Muscle layer of duodenum (tissue), 2 donors: Measurements from ENCODE around the gene IGF2BP2.

Experiments used
- H3K27ac ChIP-seq: one replicate; pipeline ENCODE4 v1.7.0; 2013; ENCODE audit warnings: mild to moderate bottlenecking, low read length
- H3K27me3 ChIP-seq: one replicate; pipeline ENCODE4 v1.7.0; 2013; ENCODE audit warnings: low read depth, mild to moderate bottlenecking, control low read depth, low read length
- H3K36me3 ChIP-seq, 2 donors: one replicate each; pipeline ENCODE4 v1.7.0; 2013; ENCODE audit warnings: low read length in 2 of 2, control low read depth in 1 of 2, mild to moderate bottlenecking in 1 of 2; ENCODE audit not compliant: insufficient read depth in 2 of 2, control insufficient read depth in 1 of 2
- H3K4me1 ChIP-seq, 2 donors: one replicate each; pipeline ENCODE4 v1.7.0; 2013; ENCODE audit warnings: low read length in 2 of 2, mild to moderate bottlenecking in 2 of 2, control low read depth in 1 of 2, moderate library complexity in 1 of 2; ENCODE audit not compliant: insufficient read depth in 2 of 2, control insufficient read depth in 1 of 2
- H3K4me3 ChIP-seq, 2 donors: one replicate each; pipeline ENCODE4 v1.7.0; 2013; ENCODE audit warnings: low read length in 2 of 2, low read depth in 1 of 2, mild to moderate bottlenecking in 1 of 2
- H3K9me3 ChIP-seq, 2 donors: one replicate each; pipeline ENCODE4 v1.7.0; 2013; ENCODE audit warnings: low read length in 2 of 2, control low read depth in 1 of 2, mild to moderate bottlenecking in 1 of 2; ENCODE audit not compliant: control insufficient read depth in 1 of 2
- donor health status: healthy.

Gene IGF2BP2

DNA sequence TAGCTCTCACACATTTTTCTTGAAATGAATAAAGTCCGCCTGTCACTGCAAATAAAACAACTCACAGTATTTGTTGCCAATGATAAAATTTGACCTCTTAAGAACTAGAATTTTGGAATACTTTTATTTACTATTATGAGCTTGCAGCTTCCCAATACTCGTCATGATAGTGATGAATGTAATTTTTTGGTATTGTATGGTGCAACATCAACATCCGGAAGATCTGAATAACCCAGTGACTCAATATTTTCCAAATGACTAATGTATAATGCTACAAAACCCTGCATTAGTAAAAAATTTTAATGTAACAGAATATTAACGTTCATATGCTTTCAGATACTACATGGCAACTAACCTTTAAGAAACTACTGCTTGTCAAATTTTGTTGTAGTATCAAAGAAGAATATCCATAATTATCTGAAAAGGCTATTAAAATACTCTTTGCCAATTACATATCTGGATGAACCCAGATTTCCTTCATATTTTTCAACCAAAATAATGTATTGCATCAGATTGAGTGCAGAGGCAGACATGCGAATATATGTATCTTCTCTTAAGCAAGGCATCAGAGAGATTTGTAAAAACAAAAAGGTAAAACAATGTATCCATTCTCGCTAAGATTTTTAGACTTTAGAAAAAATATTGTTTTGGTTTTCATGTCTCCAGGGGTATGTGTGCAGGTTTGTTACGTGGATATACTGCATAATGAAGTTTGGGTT, 95.3 kb downstream of the IGF2BP2 start:
- no peak overlapping the region for H3K27ac ChIP-seq
- peaks cover 0 to 5% of the 10 kb centered on the region in 2 donors for H3K9me3 ChIP-seq
- no peak overlapping the region for H3K4me3 ChIP-seq
- no peaks in the 10 kb centered on the region for H3K4me1 ChIP-seq
- H3K36me3 ChIP-seq, result no peaks in the 10 kb centered on the region
- no peaks in the 10 kb centered on the region for H3K27me3 ChIP-seq

GRCh38 chr3:185728630-185729336, 96.1 kb downstream of the IGF2BP2 start:
- H3K9me3 ChIP-seq, result peaks cover 0 to 5% of the 10 kb centered on the region in 2 donors
- no peak overlapping the region for H3K4me3 ChIP-seq
- H3K36me3 ChIP-seq, result no peaks in the 10 kb centered on the region
- H3K4me1 ChIP-seq, result no peaks in the 10 kb centered on the region
- H3K27ac ChIP-seq, result no peak overlapping the region
- no peaks in the 10 kb centered on the region for H3K27me3 ChIP-seq

DNA sequence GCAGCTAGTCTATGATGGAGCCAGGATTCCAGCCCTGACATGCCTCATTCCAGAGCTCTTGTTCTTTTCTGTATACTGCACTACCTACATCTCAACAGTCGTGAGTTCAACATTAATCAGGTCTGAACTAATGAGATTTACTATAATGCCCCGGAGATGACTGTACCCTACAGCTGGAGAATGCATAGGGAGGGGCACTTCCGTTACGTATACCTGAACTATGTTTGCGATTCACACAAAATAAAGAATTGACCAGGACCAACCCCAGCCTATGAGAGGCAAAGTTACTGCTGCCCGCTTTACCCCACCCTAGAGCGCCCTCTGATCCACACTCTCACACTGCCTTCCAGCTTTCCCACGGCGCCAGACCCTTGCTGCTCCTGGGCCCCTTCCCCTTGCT, 97.0 kb downstream of the IGF2BP2 start:
- H3K27ac ChIP-seq, result no peak overlapping the region
- no peak overlapping the region for H3K4me3 ChIP-seq
- H3K27me3 ChIP-seq, result no peaks in the 10 kb centered on the region
- H3K4me1 ChIP-seq, result no peaks in the 10 kb centered on the region
- H3K36me3 ChIP-seq, result no peaks in the 10 kb centered on the region
- H3K9me3 ChIP-seq, result peaks cover 0 to 5% of the 10 kb centered on the region in 2 donors

DNA sequence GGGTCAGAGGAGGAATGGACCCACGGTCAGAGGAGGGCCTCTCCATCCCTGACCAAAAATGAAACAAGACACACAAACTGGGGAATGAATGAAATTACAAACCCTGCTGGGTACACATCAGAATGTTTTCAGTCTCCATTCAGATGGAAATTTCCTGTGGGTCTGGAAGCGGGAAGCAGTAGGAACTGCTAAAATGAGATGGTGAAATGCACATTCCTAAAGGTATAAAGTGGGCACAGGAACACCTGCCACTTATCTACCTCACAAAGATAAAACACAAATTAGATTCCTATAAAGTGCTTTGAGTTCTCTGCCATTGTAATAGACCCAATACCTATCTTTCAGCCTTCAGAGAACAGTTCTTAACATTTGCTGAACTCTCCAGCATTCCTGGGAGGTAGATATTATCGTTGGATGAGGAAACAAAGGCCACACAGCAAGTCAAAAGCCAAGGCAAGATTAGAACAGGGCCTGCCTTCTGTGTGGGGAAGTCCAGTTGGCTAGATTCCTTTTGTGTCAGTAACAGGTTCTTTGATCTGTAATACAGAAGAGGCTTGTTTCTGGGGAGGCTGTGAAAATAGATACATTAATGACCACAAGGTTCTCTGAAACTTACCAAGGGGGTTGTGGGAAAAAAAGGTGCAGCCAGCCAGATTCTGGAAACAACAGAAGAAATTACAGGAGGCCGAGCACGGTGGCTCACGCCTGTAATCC, 98.4 kb downstream of the IGF2BP2 start:
- H3K27me3 ChIP-seq, result no peaks in the 10 kb centered on the region

GRCh38 chr3:185724761-185725160, 100.1 kb downstream of the IGF2BP2 start:
- H3K27me3 ChIP-seq, result no peaks in the 10 kb centered on the region
- H3K27ac ChIP-seq, result no peak overlapping the region
- no peaks in the 10 kb centered on the region for H3K36me3 ChIP-seq
- no peak overlapping the region for H3K4me3 ChIP-seq
- peaks cover 0 to 5% of the 10 kb centered on the region in 2 donors for H3K9me3 ChIP-seq
- no peaks in the 10 kb centered on the region for H3K4me1 ChIP-seq

More for the DNA sequence above, 98.4 kb downstream of the IGF2BP2 start:
- Histone ChIP-seq H3K27ac (no peak overlapping the region), H3K4me1 (no peaks in the 10 kb centered on the region), H3K9me3 (peaks cover 0 to 5% of the 10 kb centered on the region in 2 donors), H3K4me3 (no peak overlapping the region), H3K36me3 (no peaks in the 10 kb centered on the region)

GRCh38 chr3:185724251-185724650, 100.6 kb downstream of the IGF2BP2 start:
- peaks cover 0 to 5% of the 10 kb centered on the region in 2 donors for H3K9me3 ChIP-seq
- no peaks in the 10 kb centered on the region for H3K27me3 ChIP-seq
- no peaks in the 10 kb centered on the region for H3K4me1 ChIP-seq
- H3K4me3 ChIP-seq, result no peak overlapping the region
- H3K36me3 ChIP-seq, result no peaks in the 10 kb centered on the region
- no peak overlapping the region for H3K27ac ChIP-seq

DNA sequence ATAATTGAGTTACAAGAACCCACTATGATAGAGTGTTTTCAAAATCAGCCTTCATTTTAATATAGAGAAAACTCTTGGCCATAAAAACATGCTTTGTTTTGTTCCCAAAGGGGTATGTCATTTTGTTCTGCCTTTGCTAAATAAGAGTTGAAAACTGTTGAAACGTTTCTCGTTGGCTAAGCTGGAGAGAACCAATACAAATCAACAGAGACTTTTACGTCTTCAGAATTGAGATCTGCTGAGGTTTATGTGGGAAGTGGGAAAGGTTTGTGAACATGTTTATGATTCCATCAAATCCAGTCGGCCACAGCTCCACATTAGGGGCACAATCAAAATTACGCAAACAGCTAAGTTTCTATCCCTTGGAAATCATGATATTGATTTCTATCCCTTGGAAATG, 102.0 kb downstream of the IGF2BP2 start:
- no peak overlapping the region for H3K27ac ChIP-seq
- H3K4me3 ChIP-seq, result no peak overlapping the region
- H3K4me1 ChIP-seq, result no peaks in the 10 kb centered on the region
- H3K27me3 ChIP-seq, result no peaks in the 10 kb centered on the region
- H3K9me3 ChIP-seq, result peaks cover 0 to 5% of the 10 kb centered on the region in 2 donors
- H3K36me3 ChIP-seq, result no peaks in the 10 kb centered on the region

DNA sequence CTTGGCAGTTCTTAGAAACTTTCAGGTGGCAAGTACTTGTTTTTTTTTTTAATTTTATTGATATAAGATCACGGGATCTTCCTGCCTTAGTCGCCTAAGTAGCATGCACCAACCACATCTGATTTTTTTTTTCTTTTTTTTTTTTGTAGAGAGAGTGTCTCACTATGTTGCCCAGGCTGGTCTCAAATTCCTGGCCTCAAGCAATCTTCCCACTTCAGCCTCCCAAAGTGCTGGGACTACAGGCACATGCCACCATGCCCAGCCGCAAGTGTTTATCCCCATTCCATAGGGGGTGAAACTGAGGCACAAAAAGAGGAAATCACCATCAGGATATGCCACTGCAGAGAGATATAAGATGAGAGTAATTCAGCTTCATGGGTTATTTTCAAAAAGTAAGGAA, 102.9 kb downstream of the IGF2BP2 start:
- Histone ChIP-seq H3K4me1 (peaks cover 0 to 5% of the 10 kb centered on the region in 2 donors), H3K9me3 (peaks cover 0 to 5% of the 10 kb centered on the region in 2 donors), H3K4me3 (no peak overlapping the region), H3K36me3 (no peaks in the 10 kb centered on the region), H3K27ac (no peak overlapping the region), H3K27me3 (no peaks in the 10 kb centered on the region)

- Histone ChIP-seq H3K4me3 (no peak overlapping the region), H3K4me1 (peaks cover 0 to 5% of the 10 kb centered on the region in 2 donors), H3K9me3 (peaks cover 0 to 5% of the 10 kb centered on the region in 2 donors), H3K27ac (no peak overlapping the region), H3K27me3 (no peaks in the 10 kb centered on the region), H3K36me3 (no peaks in the 10 kb centered on the region)
Measured at GRCh38 chr3:185720326-185720725, 104.5 kb downstream of the IGF2BP2 start.

- H3K4me3 ChIP-seq, result no peak overlapping the region
- H3K9me3 ChIP-seq, result no peaks in the 10 kb centered on the region
- peaks cover 0 to 5% of the 10 kb centered on the region in 2 donors for H3K4me1 ChIP-seq
- H3K36me3 ChIP-seq, result no peaks in the 10 kb centered on the region
- H3K27ac ChIP-seq, result no peak overlapping the region
- H3K27me3 ChIP-seq, result no peaks in the 10 kb centered on the region
Measured at GRCh38 chr3:185718736-185719593, 105.9 kb downstream of the IGF2BP2 start.
